Hepatocyte (in vitro differentiated cells): ENCODE data around the gene HERC3. TPM values are rescaled to one million over a fixed set of nuclear protein-coding genes. Genes with fewer than 3 reads are reported as not detected.
A peak's percentile ranks its signal among the peaks of the same experiment; 100 is the strongest.

Source experiments
- DNase-seq: peaks from one replicate; pipeline ENCODE4 v3.0.0-alpha.2; 2016; ENCODE audit warnings: low spot score
- H2AFZ ChIP-seq: fragments of 200-600 bp; sonication (generic); 2 replicates; pipeline ENCODE4 v1.6.0; 2016; ENCODE audit warnings: antibody characterized with exemption, mild to moderate bottlenecking
- H3K27ac ChIP-seq: fragments of 200-600 bp; sonication (generic); 2 replicates; pipeline ENCODE4 v1.5.1; 2016; ENCODE audit warnings: mild to moderate bottlenecking
- H3K27me3 ChIP-seq: fragments of 200-600 bp; sonication (generic); 2 replicates; pipeline ENCODE4 v1.6.1; 2016
- H3K36me3 ChIP-seq: fragments of 200-600 bp; sonication (generic); replicated peaks from 2 replicates; pipeline ENCODE4 v1.5.1; 2016; ENCODE audit warnings: low read depth; ENCODE audit not compliant: insufficient read depth
- H3K4me1 ChIP-seq: fragments of 200-600 bp; sonication (generic); 2 replicates; pipeline ENCODE4 v1.5.1; 2016; ENCODE audit warnings: mild to moderate bottlenecking, moderate library complexity; ENCODE audit not compliant: insufficient read depth
- H3K4me2 ChIP-seq: fragments of 200-600 bp; sonication (generic); 2 replicates; pipeline ENCODE4 v1.6.0; 2016
- H3K4me3 ChIP-seq: fragments of 200-600 bp; sonication (generic); 2 replicates; pipeline ENCODE4 v1.5.1; 2016; ENCODE audit warnings: mild to moderate bottlenecking
- H3K79me2 ChIP-seq: fragments of 200-600 bp; sonication (generic); 2 replicates; pipeline ENCODE4 v1.6.0; 2017; ENCODE audit warnings: mild to moderate bottlenecking
- H3K9me2 ChIP-seq: fragments of 200-600 bp; sonication (generic); replicated peaks from 2 replicates; pipeline ENCODE4 v1.6.0; 2017; ENCODE audit warnings: mild to moderate bottlenecking; ENCODE audit not compliant: insufficient read depth
- H3K9me3 ChIP-seq: fragments of 200-600 bp; sonication (generic); 2 replicates; pipeline ENCODE4 v1.5.1; 2016; ENCODE audit warnings: low read depth, mild to moderate bottlenecking
- H4K20me1 ChIP-seq: fragments of 200-600 bp; sonication (generic); 2 replicates; pipeline ENCODE4 v1.6.0; 2016; ENCODE audit warnings: mild to moderate bottlenecking; ENCODE audit not compliant: insufficient read depth, poor library complexity, severe bottlenecking
- CTCF ChIP-seq: fragments of 200-600 bp; sonication (generic); IDR thresholded peaks from 2 replicates; pipeline ENCODE4 v1.5.1; 2016; ENCODE audit warnings: antibody characterized with exemption, mild to moderate bottlenecking; ENCODE audit not compliant: poor library complexity
- EZH2 ChIP-seq: fragments of 200-600 bp; sonication (generic); IDR thresholded peaks from 2 replicates; pipeline ENCODE4 v1.6.1; 2016; ENCODE audit warnings: antibody characterized with exemption, mild to moderate bottlenecking, borderline replicate concordance
- EZH2phosphoT487 ChIP-seq: fragments of 200-600 bp; sonication (generic); IDR thresholded peaks from one replicate; pipeline ENCODE4 v1.6.1; 2018; ENCODE audit warnings: antibody characterized with exemption, mild to moderate bottlenecking, low read depth, moderate library complexity; ENCODE audit not compliant: unreplicated experiment, severe bottlenecking
- WGBS: methylation state at CpG from one replicate; pipeline ENCODE4 v1.1.6; 2016; ENCODE audit warnings: low lambda C conversion rate; ENCODE audit errors: missing lambda C conversion rate; 5-methylcytosine and 5-hydroxymethylcytosine counted together
- polyA plus RNA-seq: library from polyadenylated mRNA; unstranded; fragments of >200 nt; fragmentation: Nextera tagmentation; extraction: Ambion mirVana; gene quantifications from 2 replicates; pipeline ENCODE4 v1.2.1, GENCODE V29; 2016
- total RNA-seq: library from RNA; depleted of rRNA; stranded (reverse); fragments of >200 nt; gene quantifications from 2 replicates; pipeline ENCODE4 v1.2.3, GENCODE V29; 2014

Gene HERC3
- total and polyA plus RNA-seq, 2 experiments from 2014 or later: 8.6 to 13.2 TPM

GRCh38 chr4:88705223-88705622 lies 112.9 kb downstream of the HERC3 start:
- Histone ChIP-seq H4K20me1 (no peaks in the 10 kb centered on the region), H3K4me3 (no peak overlapping the region), H3K79me2 (no peaks in the 10 kb centered on the region), H2AFZ (no peak overlapping the region), H3K36me3 (no peaks in the 10 kb centered on the region), H3K9me2 (no peaks in the 10 kb centered on the region), H3K27me3 (no peaks in the 10 kb centered on the region), H3K4me1 (no peaks in the 10 kb centered on the region), H3K9me3 (no peaks in the 10 kb centered on the region), H3K4me2 (no peak overlapping the region), H3K27ac (no peak overlapping the region)
- TF ChIP-seq EZH2: no peak
- TF ChIP-seq CTCF: no peak
- no peak for TF ChIP-seq EZH2phosphoT487
- DNase-seq: no peak

GRCh38 chr4:88705805-88706492 lies 113.7 kb downstream of the HERC3 start:
- H3K27me3 ChIP-seq: no peaks in the 10 kb centered on the region
- no peak overlapping the region for H3K27ac ChIP-seq
- H3K4me2 ChIP-seq: no peak overlapping the region
- TF ChIP-seq CTCF (no peak), EZH2phosphoT487 (no peak), EZH2 (no peak)
- WGBS: 84% methylated on average over 3 of the region's 3 CpGs
- no peak overlapping the region for H2AFZ ChIP-seq
- H3K36me3 ChIP-seq: no peaks in the 10 kb centered on the region
- no peak overlapping the region for H3K4me3 ChIP-seq
- no peaks in the 10 kb centered on the region for H3K9me3 ChIP-seq
- H3K9me2 ChIP-seq: no peaks in the 10 kb centered on the region
- no peak for DNase-seq
- H3K4me1 ChIP-seq: no peaks in the 10 kb centered on the region
- no peaks in the 10 kb centered on the region for H4K20me1 ChIP-seq
- H3K79me2 ChIP-seq: no peaks in the 10 kb centered on the region

GRCh38 chr4:88706574-88706973 lies 114.3 kb downstream of the HERC3 start:
- Histone ChIP-seq H3K27ac (no peak overlapping the region), H3K4me1 (no peaks in the 10 kb centered on the region), H3K79me2 (no peaks in the 10 kb centered on the region), H2AFZ (no peak overlapping the region), H3K9me3 (no peaks in the 10 kb centered on the region), H4K20me1 (no peaks in the 10 kb centered on the region), H3K36me3 (no peaks in the 10 kb centered on the region), H3K4me3 (no peak overlapping the region), H3K4me2 (no peak overlapping the region), H3K9me2 (no peaks in the 10 kb centered on the region), H3K27me3 (no peaks in the 10 kb centered on the region)
- 54% methylated on average over 9 of the region's 9 CpGs for WGBS
- DNase-seq: peak; percentile 58
- TF ChIP-seq CTCF (peak; percentile 58), EZH2phosphoT487 (no peak)

GRCh38 chr4:88709989-88710388 lies 117.7 kb downstream of the HERC3 start:
- no peak overlapping the region for H2AFZ ChIP-seq
- H3K27me3 ChIP-seq: no peaks in the 10 kb centered on the region
- TF ChIP-seq CTCF (no peak), EZH2 (no peak), EZH2phosphoT487 (no peak)
- H3K4me1 ChIP-seq: no peaks in the 10 kb centered on the region
- no peaks in the 10 kb centered on the region for H3K79me2 ChIP-seq
- H3K4me3 ChIP-seq: no peak overlapping the region
- 91% methylated on average over 1 of the region's 1 CpG for WGBS
- no peaks in the 10 kb centered on the region for H3K9me3 ChIP-seq
- H3K4me2 ChIP-seq: no peak overlapping the region
- no peak overlapping the region for H3K27ac ChIP-seq
- no peaks in the 10 kb centered on the region for H3K36me3 ChIP-seq
- no peaks in the 10 kb centered on the region for H4K20me1 ChIP-seq
- H3K9me2 ChIP-seq: no peaks in the 10 kb centered on the region
- DNase-seq: no peak
